HEK293 (cell line): ENCODE results near the gene CDR2L.

Source experiments
- CTCF ChIA-PET: fragments of 350-600 bp; formaldehyde crosslinking; extraction: SDS; loops from one replicate; lab custom pipeline; 2021; ENCODE audit warnings: antibody characterized with exemption; lab: Yijun Ruan, JAX
- POLR2A ChIA-PET: fragments of 300-600 bp; formaldehyde crosslinking; extraction: SDS; loops from one replicate; lab custom pipeline; 2020; ENCODE audit warnings: antibody characterized with exemption, inconsistent platforms; lab: Yijun Ruan, JAX
- H3K27ac ChIP-seq: fragments of 200-500 bp; sonication (Bioruptor generic); 2 replicates; pipeline ENCODE4 v1.5.1; 2014; ENCODE audit warnings: low read depth, low read length, control low read depth, inconsistent platforms; ENCODE audit errors: extremely low read depth
- H3K36me3 ChIP-seq, 2 experiments: fragments of 200-500 bp in 1 of 2; sonication (Bioruptor generic) in 1 of 2; 1 replicate in 1 of 2; 2 replicates in 1 of 2; pipeline ENCODE4 v1.5.1; 2014 to 2017; ENCODE audit warnings: inconsistent platforms in 2 of 2, low read length in 2 of 2; ENCODE audit not compliant: control insufficient read depth in 2 of 2, insufficient read depth in 1 of 2
- H3K4me1 ChIP-seq: fragments of 200-500 bp; sonication (Bioruptor generic); 2 replicates; pipeline ENCODE4 v1.5.1; 2014; ENCODE audit warnings: mild to moderate bottlenecking, low read length, inconsistent platforms; ENCODE audit not compliant: control insufficient read depth, insufficient read depth
- H3K4me3 ChIP-seq: 2 replicates; pipeline ENCODE4 v1.5.1; 2011; ENCODE audit warnings: low read depth, mild to moderate bottlenecking, control low read depth, low read length, moderate library complexity
- H3K9me3 ChIP-seq: fragments of 200-500 bp; sonication (Bioruptor generic); 2 replicates; pipeline ENCODE4 v1.5.1; 2014; ENCODE audit warnings: low read depth, low read length, inconsistent platforms; ENCODE audit not compliant: control insufficient read depth, insufficient read depth
- KLF10 ChIP-seq: fragments of 450-650 bp; IDR thresholded peaks from 2 replicates; pipeline ENCODE4 v1.5.1; 2018; ENCODE audit warnings: missing biosample characterization, mild to moderate bottlenecking, missing genetic modification characterization
- KLF9 ChIP-seq: fragments of 450-650 bp; formaldehyde crosslinking; IDR thresholded peaks from 2 replicates; pipeline ENCODE4 v1.5.1; 2016; ENCODE audit warnings: missing biosample characterization, missing genetic modification characterization, low read depth
- REPIN1 ChIP-seq: fragments of 450-650 bp; formaldehyde crosslinking; IDR thresholded peaks from 2 replicates; pipeline ENCODE4 v1.5.1; 2017; ENCODE audit warnings: missing biosample characterization, missing genetic modification characterization, low read depth
- SP2 ChIP-seq: fragments of 450-650 bp; formaldehyde crosslinking; IDR thresholded peaks from 2 replicates; pipeline ENCODE4 v1.5.1; 2016; ENCODE audit warnings: missing biosample characterization, missing genetic modification characterization
- YY1 ChIP-seq: fragments of 450-650 bp; formaldehyde crosslinking; IDR thresholded peaks from 2 replicates; pipeline ENCODE4 v1.5.1; 2018; ENCODE audit warnings: missing biosample characterization, missing genetic modification characterization
- ZBTB48 ChIP-seq: fragments of 450-650 bp; formaldehyde crosslinking; IDR thresholded peaks from 2 replicates; pipeline ENCODE4 v1.5.1; 2016; ENCODE audit warnings: missing biosample characterization, missing genetic modification characterization
- ZBTB7A ChIP-seq: fragments of 450-650 bp; formaldehyde crosslinking; IDR thresholded peaks from 2 replicates; pipeline ENCODE4 v1.5.1; 2016; ENCODE audit warnings: low read depth, missing biosample characterization, missing genetic modification characterization
- ZNF292 ChIP-seq: fragments of 450-650 bp; formaldehyde crosslinking; IDR thresholded peaks from 2 replicates; pipeline ENCODE4 v1.5.1; 2016; ENCODE audit warnings: low read depth, missing biosample characterization, missing genetic modification characterization, borderline replicate concordance
- ZNF37A ChIP-seq: fragments of 450-650 bp; IDR thresholded peaks from 2 replicates; pipeline ENCODE4 v1.5.1; 2018; ENCODE audit warnings: missing biosample characterization, missing genetic modification characterization
- ZNF510 ChIP-seq: fragments of 450-650 bp; formaldehyde crosslinking; IDR thresholded peaks from 2 replicates; pipeline ENCODE4 v1.5.1; 2018; ENCODE audit warnings: mild to moderate bottlenecking, missing genetic modification characterization, missing biosample characterization; ENCODE audit not compliant: insufficient replicate concordance
- ZNF561 ChIP-seq: fragments of 450-650 bp; IDR thresholded peaks from 2 replicates; pipeline ENCODE4 v1.5.1; 2018; ENCODE audit warnings: missing biosample characterization, missing genetic modification characterization, borderline replicate concordance
- ZNF585B ChIP-seq: fragments of 450-650 bp; formaldehyde crosslinking; IDR thresholded peaks from 2 replicates; pipeline ENCODE4 v1.5.1; 2016; ENCODE audit warnings: missing biosample characterization, missing genetic modification characterization
- ZNF677 ChIP-seq: fragments of 450-650 bp; IDR thresholded peaks from 2 replicates; pipeline ENCODE4 v1.5.0; 2018; ENCODE audit warnings: missing biosample characterization, mild to moderate bottlenecking, missing genetic modification characterization, moderate library complexity
- ZNF701 ChIP-seq: fragments of 450-650 bp; formaldehyde crosslinking; IDR thresholded peaks from 2 replicates; pipeline ENCODE4 v1.5.1; 2016; ENCODE audit warnings: missing biosample characterization, missing genetic modification characterization
- ZNF707 ChIP-seq: fragments of 450-650 bp; formaldehyde crosslinking; IDR thresholded peaks from 2 replicates; pipeline ENCODE4 v1.5.1; 2016; ENCODE audit warnings: missing biosample characterization, missing genetic modification characterization
- ZNF843 ChIP-seq: fragments of 450-650 bp; formaldehyde crosslinking; IDR thresholded peaks from 2 replicates; pipeline ENCODE4 v1.5.1; 2016; ENCODE audit warnings: missing biosample characterization, missing genetic modification characterization
- ZSCAN16 ChIP-seq: fragments of 450-650 bp; formaldehyde crosslinking; IDR thresholded peaks from 2 replicates; pipeline ENCODE4 v1.5.1; 2016; ENCODE audit warnings: missing biosample characterization, missing genetic modification characterization
- TF ChIP-seq, protein P1 (sequence below): fragments of 450-650 bp; formaldehyde crosslinking; IDR thresholded peaks from 2 replicates; pipeline ENCODE4 v1.5.1; 2017; ENCODE audit warnings: missing biosample characterization, missing genetic modification characterization
- TF ChIP-seq, protein P2 (sequence below): fragments of 450-650 bp; formaldehyde crosslinking; IDR thresholded peaks from 2 replicates; pipeline ENCODE4 v1.5.1; 2016; ENCODE audit warnings: missing biosample characterization, missing genetic modification characterization
- TF ChIP-seq, protein P3 (sequence below): fragments of 450-650 bp; IDR thresholded peaks from 2 replicates; pipeline ENCODE4 v1.5.1; 2018; ENCODE audit warnings: missing biosample characterization, mild to moderate bottlenecking, missing genetic modification characterization
- TF ChIP-seq, protein P4 (sequence below): fragments of 450-650 bp; formaldehyde crosslinking; IDR thresholded peaks from 2 replicates; pipeline ENCODE4 v1.5.1; 2016; ENCODE audit warnings: missing biosample characterization, missing genetic modification characterization
- TF ChIP-seq, protein P5 (sequence below): fragments of 450-650 bp; formaldehyde crosslinking; IDR thresholded peaks from 2 replicates; pipeline ENCODE4 v1.5.1; 2017; ENCODE audit warnings: missing biosample characterization, missing genetic modification characterization
- TF ChIP-seq, protein P6 (sequence below): fragments of 450-650 bp; formaldehyde crosslinking; IDR thresholded peaks from 2 replicates; pipeline ENCODE4; 2016; ENCODE audit warnings: missing biosample characterization, missing genetic modification characterization
- TF ChIP-seq, protein P7 (sequence below): fragments of 450-650 bp; formaldehyde crosslinking; IDR thresholded peaks from 2 replicates; pipeline ENCODE4 v1.5.1; 2017; ENCODE audit warnings: missing biosample characterization, missing genetic modification characterization

CDR2L gene

GRCh38 chr17:74987418-74987908 lies at the start of gene CDR2L:
CDR2L (plus strand) TSS chr17:74987632; CDS start chr17:74988044, 412 bp downstream.
- CTCF ChIA-PET, result interaction anchor here (0.5 to 3.9 kb wide), 11 partner anchors 9 to 211 kb away, joined by 3 to 18 read pairs (median 3); partner anchors contain the start of gene HID1
- H3K27ac ChIP-seq, result peak within 1 kb of the TSS; percentile 88; the same call in 1 of the 2 replicates
- POLR2A ChIA-PET, result interaction anchor here (0.6 to 3.1 kb wide), 17 partner anchors 11 to 302 kb away, joined by 3 to 50 read pairs (median 7); partner anchors contain the start of genes FDXR, HID1, JPT1 and MRPL58
- TF ChIP-seq ZNF843 (tag by site-specific recombination) (no peak), SP2 (tag by site-specific recombination) (peak; percentile 79), ZSCAN16 (tag by site-specific recombination) (no peak), ZNF585B (tag by site-specific recombination) (no peak), REPIN1 (no peak), ZNF701 (no peak), ZNF510 (tag by site-specific recombination) (no peak), ZNF561 (tag by site-specific recombination) (peak; percentile 74; the same call in 1 of the 2 replicates), ZNF37A (0 out of 2 replicates have a peak, but pooled peaks have one; percentile 33), YY1 (tag by site-specific recombination) (peak; percentile 23; the same call in 1 of the 2 replicates), ZBTB7A (tag by site-specific recombination) (no peak), KLF10 (tag by site-specific recombination) (peak; percentile 53; the same call in 1 of the 2 replicates), ZNF292 (tag by site-specific recombination) (no peak), ZNF677 (tag by site-specific recombination) (peak; percentile 59; the same call in 1 of the 2 replicates), ZNF707 (no peak), ZBTB48 (tag by site-specific recombination) (peak; percentile 22; the same call in 1 of the 2 replicates), KLF9 (no peak; the same call in 1 of the 2 replicates)
- TF ChIP-seq, protein P1, sequence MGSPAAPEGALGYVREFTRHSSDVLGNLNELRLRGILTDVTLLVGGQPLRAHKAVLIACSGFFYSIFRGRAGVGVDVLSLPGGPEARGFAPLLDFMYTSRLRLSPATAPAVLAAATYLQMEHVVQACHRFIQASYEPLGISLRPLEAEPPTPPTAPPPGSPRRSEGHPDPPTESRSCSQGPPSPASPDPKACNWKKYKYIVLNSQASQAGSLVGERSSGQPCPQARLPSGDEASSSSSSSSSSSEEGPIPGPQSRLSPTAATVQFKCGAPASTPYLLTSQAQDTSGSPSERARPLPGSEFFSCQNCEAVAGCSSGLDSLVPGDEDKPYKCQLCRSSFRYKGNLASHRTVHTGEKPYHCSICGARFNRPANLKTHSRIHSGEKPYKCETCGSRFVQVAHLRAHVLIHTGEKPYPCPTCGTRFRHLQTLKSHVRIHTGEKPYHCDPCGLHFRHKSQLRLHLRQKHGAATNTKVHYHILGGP, result no peak
- TF ChIP-seq, protein P2, sequence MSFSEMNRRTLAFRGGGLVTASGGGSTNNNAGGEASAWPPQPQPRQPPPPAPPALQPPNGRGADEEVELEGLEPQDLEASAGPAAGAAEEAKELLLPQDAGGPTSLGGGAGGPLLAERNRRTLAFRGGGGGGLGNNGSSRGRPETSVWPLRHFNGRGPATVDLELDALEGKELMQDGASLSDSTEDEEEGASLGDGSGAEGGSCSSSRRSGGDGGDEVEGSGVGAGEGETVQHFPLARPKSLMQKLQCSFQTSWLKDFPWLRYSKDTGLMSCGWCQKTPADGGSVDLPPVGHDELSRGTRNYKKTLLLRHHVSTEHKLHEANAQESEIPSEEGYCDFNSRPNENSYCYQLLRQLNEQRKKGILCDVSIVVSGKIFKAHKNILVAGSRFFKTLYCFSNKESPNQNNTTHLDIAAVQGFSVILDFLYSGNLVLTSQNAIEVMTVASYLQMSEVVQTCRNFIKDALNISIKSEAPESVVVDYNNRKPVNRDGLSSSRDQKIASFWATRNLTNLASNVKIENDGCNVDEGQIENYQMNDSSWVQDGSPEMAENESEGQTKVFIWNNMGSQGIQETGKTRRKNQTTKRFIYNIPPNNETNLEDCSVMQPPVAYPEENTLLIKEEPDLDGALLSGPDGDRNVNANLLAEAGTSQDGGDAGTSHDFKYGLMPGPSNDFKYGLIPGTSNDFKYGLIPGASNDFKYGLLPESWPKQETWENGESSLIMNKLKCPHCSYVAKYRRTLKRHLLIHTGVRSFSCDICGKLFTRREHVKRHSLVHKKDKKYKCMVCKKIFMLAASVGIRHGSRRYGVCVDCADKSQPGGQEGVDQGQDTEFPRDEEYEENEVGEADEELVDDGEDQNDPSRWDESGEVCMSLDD (tag by site-specific recombination), result no peak
- TF ChIP-seq, protein P3, sequence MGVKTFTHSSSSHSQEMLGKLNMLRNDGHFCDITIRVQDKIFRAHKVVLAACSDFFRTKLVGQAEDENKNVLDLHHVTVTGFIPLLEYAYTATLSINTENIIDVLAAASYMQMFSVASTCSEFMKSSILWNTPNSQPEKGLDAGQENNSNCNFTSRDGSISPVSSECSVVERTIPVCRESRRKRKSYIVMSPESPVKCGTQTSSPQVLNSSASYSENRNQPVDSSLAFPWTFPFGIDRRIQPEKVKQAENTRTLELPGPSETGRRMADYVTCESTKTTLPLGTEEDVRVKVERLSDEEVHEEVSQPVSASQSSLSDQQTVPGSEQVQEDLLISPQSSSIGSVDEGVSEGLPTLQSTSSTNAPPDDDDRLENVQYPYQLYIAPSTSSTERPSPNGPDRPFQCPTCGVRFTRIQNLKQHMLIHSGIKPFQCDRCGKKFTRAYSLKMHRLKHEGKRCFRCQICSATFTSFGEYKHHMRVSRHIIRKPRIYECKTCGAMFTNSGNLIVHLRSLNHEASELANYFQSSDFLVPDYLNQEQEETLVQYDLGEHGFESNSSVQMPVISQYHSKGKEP, result peak; percentile 67
- TF ChIP-seq, protein P4, sequence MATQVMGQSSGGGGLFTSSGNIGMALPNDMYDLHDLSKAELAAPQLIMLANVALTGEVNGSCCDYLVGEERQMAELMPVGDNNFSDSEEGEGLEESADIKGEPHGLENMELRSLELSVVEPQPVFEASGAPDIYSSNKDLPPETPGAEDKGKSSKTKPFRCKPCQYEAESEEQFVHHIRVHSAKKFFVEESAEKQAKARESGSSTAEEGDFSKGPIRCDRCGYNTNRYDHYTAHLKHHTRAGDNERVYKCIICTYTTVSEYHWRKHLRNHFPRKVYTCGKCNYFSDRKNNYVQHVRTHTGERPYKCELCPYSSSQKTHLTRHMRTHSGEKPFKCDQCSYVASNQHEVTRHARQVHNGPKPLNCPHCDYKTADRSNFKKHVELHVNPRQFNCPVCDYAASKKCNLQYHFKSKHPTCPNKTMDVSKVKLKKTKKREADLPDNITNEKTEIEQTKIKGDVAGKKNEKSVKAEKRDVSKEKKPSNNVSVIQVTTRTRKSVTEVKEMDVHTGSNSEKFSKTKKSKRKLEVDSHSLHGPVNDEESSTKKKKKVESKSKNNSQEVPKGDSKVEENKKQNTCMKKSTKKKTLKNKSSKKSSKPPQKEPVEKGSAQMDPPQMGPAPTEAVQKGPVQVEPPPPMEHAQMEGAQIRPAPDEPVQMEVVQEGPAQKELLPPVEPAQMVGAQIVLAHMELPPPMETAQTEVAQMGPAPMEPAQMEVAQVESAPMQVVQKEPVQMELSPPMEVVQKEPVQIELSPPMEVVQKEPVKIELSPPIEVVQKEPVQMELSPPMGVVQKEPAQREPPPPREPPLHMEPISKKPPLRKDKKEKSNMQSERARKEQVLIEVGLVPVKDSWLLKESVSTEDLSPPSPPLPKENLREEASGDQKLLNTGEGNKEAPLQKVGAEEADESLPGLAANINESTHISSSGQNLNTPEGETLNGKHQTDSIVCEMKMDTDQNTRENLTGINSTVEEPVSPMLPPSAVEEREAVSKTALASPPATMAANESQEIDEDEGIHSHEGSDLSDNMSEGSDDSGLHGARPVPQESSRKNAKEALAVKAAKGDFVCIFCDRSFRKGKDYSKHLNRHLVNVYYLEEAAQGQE (tag by site-specific recombination), result no peak
- TF ChIP-seq, protein P5, sequence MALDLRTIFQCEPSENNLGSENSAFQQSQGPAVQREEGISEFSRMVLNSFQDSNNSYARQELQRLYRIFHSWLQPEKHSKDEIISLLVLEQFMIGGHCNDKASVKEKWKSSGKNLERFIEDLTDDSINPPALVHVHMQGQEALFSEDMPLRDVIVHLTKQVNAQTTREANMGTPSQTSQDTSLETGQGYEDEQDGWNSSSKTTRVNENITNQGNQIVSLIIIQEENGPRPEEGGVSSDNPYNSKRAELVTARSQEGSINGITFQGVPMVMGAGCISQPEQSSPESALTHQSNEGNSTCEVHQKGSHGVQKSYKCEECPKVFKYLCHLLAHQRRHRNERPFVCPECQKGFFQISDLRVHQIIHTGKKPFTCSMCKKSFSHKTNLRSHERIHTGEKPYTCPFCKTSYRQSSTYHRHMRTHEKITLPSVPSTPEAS (tag by site-specific recombination), result no peak
- TF ChIP-seq, protein P6, sequence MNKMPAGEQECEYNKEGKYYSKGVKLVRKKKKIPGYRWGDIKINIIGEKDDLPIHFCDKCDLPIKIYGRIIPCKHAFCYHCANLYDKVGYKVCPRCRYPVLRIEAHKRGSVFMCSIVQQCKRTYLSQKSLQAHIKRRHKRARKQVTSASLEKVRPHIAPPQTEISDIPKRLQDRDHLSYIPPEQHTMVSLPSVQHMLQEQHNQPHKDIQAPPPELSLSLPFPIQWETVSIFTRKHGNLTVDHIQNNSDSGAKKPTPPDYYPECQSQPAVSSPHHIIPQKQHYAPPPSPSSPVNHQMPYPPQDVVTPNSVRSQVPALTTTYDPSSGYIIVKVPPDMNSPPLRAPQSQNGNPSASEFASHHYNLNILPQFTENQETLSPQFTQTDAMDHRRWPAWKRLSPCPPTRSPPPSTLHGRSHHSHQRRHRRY (tag by site-specific recombination), result no peak
- TF ChIP-seq, protein P7, sequence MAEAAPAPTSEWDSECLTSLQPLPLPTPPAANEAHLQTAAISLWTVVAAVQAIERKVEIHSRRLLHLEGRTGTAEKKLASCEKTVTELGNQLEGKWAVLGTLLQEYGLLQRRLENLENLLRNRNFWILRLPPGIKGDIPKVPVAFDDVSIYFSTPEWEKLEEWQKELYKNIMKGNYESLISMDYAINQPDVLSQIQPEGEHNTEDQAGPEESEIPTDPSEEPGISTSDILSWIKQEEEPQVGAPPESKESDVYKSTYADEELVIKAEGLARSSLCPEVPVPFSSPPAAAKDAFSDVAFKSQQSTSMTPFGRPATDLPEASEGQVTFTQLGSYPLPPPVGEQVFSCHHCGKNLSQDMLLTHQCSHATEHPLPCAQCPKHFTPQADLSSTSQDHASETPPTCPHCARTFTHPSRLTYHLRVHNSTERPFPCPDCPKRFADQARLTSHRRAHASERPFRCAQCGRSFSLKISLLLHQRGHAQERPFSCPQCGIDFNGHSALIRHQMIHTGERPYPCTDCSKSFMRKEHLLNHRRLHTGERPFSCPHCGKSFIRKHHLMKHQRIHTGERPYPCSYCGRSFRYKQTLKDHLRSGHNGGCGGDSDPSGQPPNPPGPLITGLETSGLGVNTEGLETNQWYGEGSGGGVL (tag by site-specific recombination), result no peak

More at GRCh38 chr17:74987418-74987908, at the start of gene CDR2L:
- peaks cover 3% of the 10 kb centered on the region; the same call in 1 of the 2 replicates for H3K4me1 ChIP-seq
- H3K36me3 ChIP-seq, result peaks cover 0 to 4% of the 10 kb centered on the region in 2 experiments; a peak in 1 of 3 replicates
- peak within 1 kb of the TSS; percentile 81 for H3K4me3 ChIP-seq
- no peaks in the 10 kb centered on the region for H3K9me3 ChIP-seq
